HEK293 (cell line): ENCODE results near the gene RNF144A.

Experiments used
- CTCF ChIA-PET: fragments of 350-600 bp; formaldehyde crosslinking; extraction: SDS; loops from one replicate; lab custom pipeline; 2021; ENCODE audit warnings: antibody characterized with exemption; lab: Yijun Ruan, JAX
- POLR2A ChIA-PET: fragments of 300-600 bp; formaldehyde crosslinking; extraction: SDS; loops from one replicate; lab custom pipeline; 2020; ENCODE audit warnings: antibody characterized with exemption, inconsistent platforms; lab: Yijun Ruan, JAX
- H3K27ac ChIP-seq: fragments of 200-500 bp; sonication (Bioruptor generic); 2 replicates; pipeline ENCODE4 v1.5.1; 2014; ENCODE audit warnings: low read depth, low read length, control low read depth, inconsistent platforms; ENCODE audit errors: extremely low read depth
- H3K36me3 ChIP-seq, 2 experiments: fragments of 200-500 bp in 1 of 2; sonication (Bioruptor generic) in 1 of 2; 1 replicate in 1 of 2; 2 replicates in 1 of 2; pipeline ENCODE4 v1.5.1; 2014 to 2017; ENCODE audit warnings: inconsistent platforms in 2 of 2, low read length in 2 of 2; ENCODE audit not compliant: control insufficient read depth in 2 of 2, insufficient read depth in 1 of 2
- H3K4me1 ChIP-seq: fragments of 200-500 bp; sonication (Bioruptor generic); 2 replicates; pipeline ENCODE4 v1.5.1; 2014; ENCODE audit warnings: mild to moderate bottlenecking, low read length, inconsistent platforms; ENCODE audit not compliant: control insufficient read depth, insufficient read depth
- H3K4me3 ChIP-seq: 2 replicates; pipeline ENCODE4 v1.5.1; 2011; ENCODE audit warnings: low read depth, mild to moderate bottlenecking, control low read depth, low read length, moderate library complexity
- H3K9me3 ChIP-seq: fragments of 200-500 bp; sonication (Bioruptor generic); 2 replicates; pipeline ENCODE4 v1.5.1; 2014; ENCODE audit warnings: low read depth, low read length, inconsistent platforms; ENCODE audit not compliant: control insufficient read depth, insufficient read depth
- EGR2 ChIP-seq: fragments of 450-650 bp; formaldehyde crosslinking; IDR thresholded peaks from 2 replicates; pipeline ENCODE4 v1.5.1; 2016; ENCODE audit warnings: low read depth, missing biosample characterization, missing genetic modification characterization
- FEZF1 ChIP-seq: fragments of 450-650 bp; formaldehyde crosslinking; IDR thresholded peaks from 2 replicates; pipeline ENCODE4 v1.5.1; 2016; ENCODE audit warnings: missing biosample characterization, missing genetic modification characterization
- GFI1B ChIP-seq: fragments of 450-650 bp; formaldehyde crosslinking; IDR thresholded peaks from 2 replicates; pipeline ENCODE4 v1.5.1; 2016; ENCODE audit warnings: missing biosample characterization, missing genetic modification characterization
- GLI2 ChIP-seq: fragments of 450-650 bp; formaldehyde crosslinking; IDR thresholded peaks from 2 replicates; pipeline ENCODE4; 2017; ENCODE audit warnings: missing biosample characterization, missing genetic modification characterization, low read depth, borderline replicate concordance
- GLI4 ChIP-seq: fragments of 450-650 bp; formaldehyde crosslinking; IDR thresholded peaks from 2 replicates; pipeline ENCODE4 v1.5.1; 2016; ENCODE audit warnings: missing biosample characterization, missing genetic modification characterization
- INSM2 ChIP-seq: fragments of 450-650 bp; formaldehyde crosslinking; IDR thresholded peaks from 2 replicates; pipeline ENCODE4 v1.5.1; 2016; ENCODE audit warnings: missing biosample characterization, missing genetic modification characterization
- KLF8 ChIP-seq: fragments of 450-650 bp; formaldehyde crosslinking; IDR thresholded peaks from 2 replicates; pipeline ENCODE4 v1.5.1; 2016; ENCODE audit warnings: missing biosample characterization, missing genetic modification characterization
- MYNN ChIP-seq: fragments of 450-650 bp; formaldehyde crosslinking; IDR thresholded peaks from 2 replicates; pipeline ENCODE4 v1.5.1; 2016; ENCODE audit warnings: missing biosample characterization, missing genetic modification characterization, borderline replicate concordance
- OSR2 ChIP-seq: fragments of 450-650 bp; formaldehyde crosslinking; IDR thresholded peaks from 2 replicates; pipeline ENCODE4 v1.5.1; 2016; ENCODE audit warnings: missing biosample characterization, missing genetic modification characterization
- TRIM28 ChIP-seq: IDR thresholded peaks from 2 replicates; pipeline ENCODE4 v1.6.1; 2011; ENCODE audit warnings: low read length, control low read depth, borderline replicate concordance
- ZFP69B ChIP-seq: fragments of 450-650 bp; formaldehyde crosslinking; IDR thresholded peaks from 2 replicates; pipeline ENCODE4 v1.5.1; 2016; ENCODE audit warnings: missing biosample characterization, missing genetic modification characterization
- ZNF133 ChIP-seq: fragments of 450-650 bp; formaldehyde crosslinking; IDR thresholded peaks from 2 replicates; pipeline ENCODE4 v1.5.1; 2016; ENCODE audit warnings: missing biosample characterization, missing genetic modification characterization
- ZNF19 ChIP-seq: fragments of 450-650 bp; formaldehyde crosslinking; IDR thresholded peaks from 2 replicates; pipeline ENCODE4; 2016; ENCODE audit warnings: missing biosample characterization, missing genetic modification characterization, low read depth
- ZNF354C ChIP-seq: fragments of 450-650 bp; formaldehyde crosslinking; IDR thresholded peaks from 2 replicates; pipeline ENCODE4 v1.5.1; 2016; ENCODE audit warnings: missing biosample characterization, missing genetic modification characterization, low read depth, borderline replicate concordance
- ZNF76 ChIP-seq: fragments of 450-650 bp; formaldehyde crosslinking; IDR thresholded peaks from 2 replicates; pipeline ENCODE4; 2016; ENCODE audit warnings: low read depth, missing biosample characterization, missing genetic modification characterization, borderline replicate concordance
- ZNF776 ChIP-seq: fragments of 450-650 bp; formaldehyde crosslinking; IDR thresholded peaks from 2 replicates; pipeline ENCODE4 v1.5.0; 2017; ENCODE audit warnings: missing biosample characterization, missing genetic modification characterization, borderline replicate concordance
- TF ChIP-seq, protein P1 (sequence below): fragments of 450-650 bp; formaldehyde crosslinking; IDR thresholded peaks from 2 replicates; pipeline ENCODE4 v1.5.1; 2016; ENCODE audit warnings: missing biosample characterization, missing genetic modification characterization
- TF ChIP-seq, protein P2 (sequence below): fragments of 450-650 bp; formaldehyde crosslinking; IDR thresholded peaks from 2 replicates; pipeline ENCODE4 v1.5.1; 2016; ENCODE audit warnings: missing biosample characterization, missing genetic modification characterization, borderline replicate concordance
- TF ChIP-seq, protein P3 (sequence below): fragments of 450-650 bp; formaldehyde crosslinking; conservative IDR thresholded peaks from 2 replicates; pipeline ENCODE4 v1.5.1; 2016; ENCODE audit warnings: low read depth, missing biosample characterization, missing genetic modification characterization

Gene RNF144A

DNA sequence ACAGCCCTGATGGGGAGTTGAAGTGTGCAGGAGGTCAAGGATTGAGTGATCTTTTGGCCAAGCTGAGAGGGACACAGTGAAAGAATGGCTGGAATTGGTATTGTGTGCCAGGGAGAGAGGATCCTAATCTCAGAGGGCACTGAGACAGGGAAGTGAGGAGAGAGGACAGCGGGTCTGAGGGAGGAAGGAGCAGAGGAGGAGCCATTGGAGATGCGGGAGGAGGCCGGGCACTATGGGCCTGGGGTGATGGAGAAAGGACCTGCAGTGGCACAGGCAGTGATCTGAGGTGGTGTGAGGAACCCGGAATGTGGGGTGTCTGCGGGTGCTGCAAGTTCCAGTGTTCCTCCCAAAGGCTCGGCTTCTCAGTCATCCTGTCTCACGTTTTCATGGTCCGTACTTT lies 26.8 kb downstream of the RNF144A start (continued):
- TF ChIP-seq, protein P1, sequence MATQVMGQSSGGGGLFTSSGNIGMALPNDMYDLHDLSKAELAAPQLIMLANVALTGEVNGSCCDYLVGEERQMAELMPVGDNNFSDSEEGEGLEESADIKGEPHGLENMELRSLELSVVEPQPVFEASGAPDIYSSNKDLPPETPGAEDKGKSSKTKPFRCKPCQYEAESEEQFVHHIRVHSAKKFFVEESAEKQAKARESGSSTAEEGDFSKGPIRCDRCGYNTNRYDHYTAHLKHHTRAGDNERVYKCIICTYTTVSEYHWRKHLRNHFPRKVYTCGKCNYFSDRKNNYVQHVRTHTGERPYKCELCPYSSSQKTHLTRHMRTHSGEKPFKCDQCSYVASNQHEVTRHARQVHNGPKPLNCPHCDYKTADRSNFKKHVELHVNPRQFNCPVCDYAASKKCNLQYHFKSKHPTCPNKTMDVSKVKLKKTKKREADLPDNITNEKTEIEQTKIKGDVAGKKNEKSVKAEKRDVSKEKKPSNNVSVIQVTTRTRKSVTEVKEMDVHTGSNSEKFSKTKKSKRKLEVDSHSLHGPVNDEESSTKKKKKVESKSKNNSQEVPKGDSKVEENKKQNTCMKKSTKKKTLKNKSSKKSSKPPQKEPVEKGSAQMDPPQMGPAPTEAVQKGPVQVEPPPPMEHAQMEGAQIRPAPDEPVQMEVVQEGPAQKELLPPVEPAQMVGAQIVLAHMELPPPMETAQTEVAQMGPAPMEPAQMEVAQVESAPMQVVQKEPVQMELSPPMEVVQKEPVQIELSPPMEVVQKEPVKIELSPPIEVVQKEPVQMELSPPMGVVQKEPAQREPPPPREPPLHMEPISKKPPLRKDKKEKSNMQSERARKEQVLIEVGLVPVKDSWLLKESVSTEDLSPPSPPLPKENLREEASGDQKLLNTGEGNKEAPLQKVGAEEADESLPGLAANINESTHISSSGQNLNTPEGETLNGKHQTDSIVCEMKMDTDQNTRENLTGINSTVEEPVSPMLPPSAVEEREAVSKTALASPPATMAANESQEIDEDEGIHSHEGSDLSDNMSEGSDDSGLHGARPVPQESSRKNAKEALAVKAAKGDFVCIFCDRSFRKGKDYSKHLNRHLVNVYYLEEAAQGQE (tag by site-specific recombination) = no peak
- TF ChIP-seq ZNF133 (tag by site-specific recombination) (no peak), EGR2 (tag by site-specific recombination) (no peak), ZNF354C (tag by site-specific recombination) (no peak), GLI4 (tag by site-specific recombination) (no peak), FEZF1 (no peak)

GRCh38 chr2:6944555-6944954 lies 27.3 kb downstream of the RNF144A start:
- Histone ChIP-seq H3K4me3 (no peak overlapping the region), H3K36me3 (peaks cover 0 to 18% of the 10 kb centered on the region in 2 experiments; a peak in 1 of 3 replicates), H3K9me3 (no peaks in the 10 kb centered on the region), H3K27ac (no peak overlapping the region), H3K4me1 (no peaks in the 10 kb centered on the region)
- no peak for TF ChIP-seq ZFP69B (tag by site-specific recombination)
- no peak for TF ChIP-seq KLF8 (tag by site-specific recombination)
- no peak for TF ChIP-seq INSM2 (tag by site-specific recombination)
- TF ChIP-seq, protein P2, sequence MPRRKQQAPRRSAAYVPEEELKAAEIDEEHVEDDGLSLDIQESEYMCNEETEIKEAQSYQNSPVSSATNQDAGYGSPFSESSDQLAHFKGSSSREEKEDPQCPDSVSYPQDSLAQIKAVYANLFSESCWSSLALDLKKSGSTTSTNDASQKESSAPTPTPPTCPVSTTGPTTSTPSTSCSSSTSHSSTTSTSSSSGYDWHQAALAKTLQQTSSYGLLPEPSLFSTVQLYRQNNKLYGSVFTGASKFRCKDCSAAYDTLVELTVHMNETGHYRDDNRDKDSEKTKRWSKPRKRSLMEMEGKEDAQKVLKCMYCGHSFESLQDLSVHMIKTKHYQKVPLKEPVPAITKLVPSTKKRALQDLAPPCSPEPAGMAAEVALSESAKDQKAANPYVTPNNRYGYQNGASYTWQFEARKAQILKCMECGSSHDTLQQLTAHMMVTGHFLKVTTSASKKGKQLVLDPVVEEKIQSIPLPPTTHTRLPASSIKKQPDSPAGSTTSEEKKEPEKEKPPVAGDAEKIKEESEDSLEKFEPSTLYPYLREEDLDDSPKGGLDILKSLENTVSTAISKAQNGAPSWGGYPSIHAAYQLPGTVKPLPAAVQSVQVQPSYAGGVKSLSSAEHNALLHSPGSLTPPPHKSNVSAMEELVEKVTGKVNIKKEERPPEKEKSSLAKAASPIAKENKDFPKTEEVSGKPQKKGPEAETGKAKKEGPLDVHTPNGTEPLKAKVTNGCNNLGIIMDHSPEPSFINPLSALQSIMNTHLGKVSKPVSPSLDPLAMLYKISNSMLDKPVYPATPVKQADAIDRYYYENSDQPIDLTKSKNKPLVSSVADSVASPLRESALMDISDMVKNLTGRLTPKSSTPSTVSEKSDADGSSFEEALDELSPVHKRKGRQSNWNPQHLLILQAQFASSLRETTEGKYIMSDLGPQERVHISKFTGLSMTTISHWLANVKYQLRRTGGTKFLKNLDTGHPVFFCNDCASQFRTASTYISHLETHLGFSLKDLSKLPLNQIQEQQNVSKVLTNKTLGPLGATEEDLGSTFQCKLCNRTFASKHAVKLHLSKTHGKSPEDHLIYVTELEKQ = no peak
- no peak for TF ChIP-seq OSR2 (tag by site-specific recombination)
- no peak for TF ChIP-seq GFI1B (tag by site-specific recombination)
- ChIA-PET CTCF (no interaction called here), POLR2A (no interaction called here)

- POLR2A ChIA-PET = no interaction called here
- CTCF ChIA-PET = no interaction called here
- Histone ChIP-seq H3K27ac (no peak overlapping the region), H3K36me3 (peaks cover 0 to 18% of the 10 kb centered on the region in 2 experiments; a peak in 1 of 3 replicates), H3K4me3 (no peak overlapping the region), H3K4me1 (no peaks in the 10 kb centered on the region), H3K9me3 (no peaks in the 10 kb centered on the region)
- no peak for TF ChIP-seq ZNF76
- no peak for TF ChIP-seq GLI2 (tag by site-specific recombination)
- no peak for TF ChIP-seq ZNF19 (tag by site-specific recombination)
- TF ChIP-seq, protein P3, sequence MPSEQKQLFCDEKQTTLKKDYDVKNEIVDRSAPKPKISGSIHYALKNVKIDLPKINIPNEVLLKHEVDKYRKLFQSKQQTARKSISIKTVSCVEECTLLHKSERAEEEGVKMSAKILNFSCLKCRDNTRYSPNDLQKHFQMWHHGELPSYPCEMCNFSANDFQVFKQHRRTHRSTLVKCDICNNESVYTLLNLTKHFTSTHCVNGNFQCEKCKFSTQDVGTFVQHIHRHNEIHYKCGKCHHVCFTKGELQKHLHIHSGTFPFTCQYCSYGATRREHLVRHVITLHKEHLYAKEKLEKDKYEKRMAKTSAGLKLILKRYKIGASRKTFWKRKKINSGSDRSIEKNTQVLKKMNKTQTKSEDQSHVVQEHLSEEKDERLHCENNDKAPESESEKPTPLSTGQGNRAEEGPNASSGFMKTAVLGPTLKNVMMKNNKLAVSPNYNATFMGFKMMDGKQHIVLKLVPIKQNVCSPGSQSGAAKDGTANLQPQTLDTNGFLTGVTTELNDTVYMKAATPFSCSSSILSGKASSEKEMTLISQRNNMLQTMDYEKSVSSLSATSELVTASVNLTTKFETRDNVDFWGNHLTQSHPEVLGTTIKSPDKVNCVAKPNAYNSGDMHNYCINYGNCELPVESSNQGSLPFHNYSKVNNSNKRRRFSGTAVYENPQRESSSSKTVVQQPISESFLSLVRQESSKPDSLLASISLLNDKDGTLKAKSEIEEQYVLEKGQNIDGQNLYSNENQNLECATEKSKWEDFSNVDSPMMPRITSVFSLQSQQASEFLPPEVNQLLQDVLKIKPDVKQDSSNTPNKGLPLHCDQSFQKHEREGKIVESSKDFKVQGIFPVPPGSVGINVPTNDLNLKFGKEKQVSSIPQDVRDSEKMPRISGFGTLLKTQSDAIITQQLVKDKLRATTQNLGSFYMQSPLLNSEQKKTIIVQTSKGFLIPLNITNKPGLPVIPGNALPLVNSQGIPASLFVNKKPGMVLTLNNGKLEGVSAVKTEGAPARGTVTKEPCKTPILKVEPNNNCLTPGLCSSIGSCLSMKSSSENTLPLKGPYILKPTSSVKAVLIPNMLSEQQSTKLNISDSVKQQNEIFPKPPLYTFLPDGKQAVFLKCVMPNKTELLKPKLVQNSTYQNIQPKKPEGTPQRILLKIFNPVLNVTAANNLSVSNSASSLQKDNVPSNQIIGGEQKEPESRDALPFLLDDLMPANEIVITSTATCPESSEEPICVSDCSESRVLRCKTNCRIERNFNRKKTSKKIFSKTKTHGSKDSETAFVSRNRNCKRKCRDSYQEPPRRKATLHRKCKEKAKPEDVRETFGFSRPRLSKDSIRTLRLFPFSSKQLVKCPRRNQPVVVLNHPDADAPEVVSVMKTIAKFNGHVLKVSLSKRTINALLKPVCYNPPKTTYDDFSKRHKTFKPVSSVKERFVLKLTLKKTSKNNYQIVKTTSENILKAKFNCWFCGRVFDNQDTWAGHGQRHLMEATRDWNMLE (tag by site-specific recombination) = no peak
- TF ChIP-seq TRIM28 = no peak
- TF ChIP-seq MYNN = no peak
- TF ChIP-seq ZNF776 (tag by site-specific recombination) = no peak
These were observed 28.0 kb downstream of the RNF144A start for GRCh38 chr2:6945087-6945813.
